Measurements from ENCODE around the gene TEP1.

- no peak for TF ChIP-seq MXI1 (IDR thresholded peaks at IDR 0.05; ENCODE audit: low read depth, low read length)
- TF ChIP-seq NRF1 (conservative IDR thresholded peaks at IDR 0.05; ENCODE audit: low read depth, low read length): no peak
- TF ChIP-seq FOS (IDR thresholded peaks at IDR 0.05; ENCODE audit: borderline replicate concordance, extremely low read depth, insufficient read length): no peak
- TF ChIP-seq, protein P1, sequence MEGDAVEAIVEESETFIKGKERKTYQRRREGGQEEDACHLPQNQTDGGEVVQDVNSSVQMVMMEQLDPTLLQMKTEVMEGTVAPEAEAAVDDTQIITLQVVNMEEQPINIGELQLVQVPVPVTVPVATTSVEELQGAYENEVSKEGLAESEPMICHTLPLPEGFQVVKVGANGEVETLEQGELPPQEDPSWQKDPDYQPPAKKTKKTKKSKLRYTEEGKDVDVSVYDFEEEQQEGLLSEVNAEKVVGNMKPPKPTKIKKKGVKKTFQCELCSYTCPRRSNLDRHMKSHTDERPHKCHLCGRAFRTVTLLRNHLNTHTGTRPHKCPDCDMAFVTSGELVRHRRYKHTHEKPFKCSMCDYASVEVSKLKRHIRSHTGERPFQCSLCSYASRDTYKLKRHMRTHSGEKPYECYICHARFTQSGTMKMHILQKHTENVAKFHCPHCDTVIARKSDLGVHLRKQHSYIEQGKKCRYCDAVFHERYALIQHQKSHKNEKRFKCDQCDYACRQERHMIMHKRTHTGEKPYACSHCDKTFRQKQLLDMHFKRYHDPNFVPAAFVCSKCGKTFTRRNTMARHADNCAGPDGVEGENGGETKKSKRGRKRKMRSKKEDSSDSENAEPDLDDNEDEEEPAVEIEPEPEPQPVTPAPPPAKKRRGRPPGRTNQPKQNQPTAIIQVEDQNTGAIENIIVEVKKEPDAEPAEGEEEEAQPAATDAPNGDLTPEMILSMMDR (IDR thresholded peaks at IDR 0.05 in 2 of 3, conservative IDR thresholded peaks at IDR 0.05 in 1 of 3; ENCODE audit: control insufficient read depth in 2 of 3, extremely low read depth in 1 of 3, insufficient read depth in 1 of 3, low read depth in 3 of 3, low read length in 3 of 3): peak; percentile 62 to 72 (median 68)
- TF ChIP-seq YY1 (IDR thresholded peaks at IDR 0.05; ENCODE audit: low read depth, low read length): no peak
- TF ChIP-seq WRNIP1 (IDR thresholded peaks at IDR 0.05; ENCODE audit: borderline replicate concordance, low read depth, low read length): no peak
- TF ChIP-seq SPI1 (IDR thresholded peaks at IDR 0.05; ENCODE audit: borderline replicate concordance, insufficient read depth, low read depth, low read length): no peak
- no peak for TF ChIP-seq SP1 (IDR thresholded peaks at IDR 0.05; ENCODE audit: low read depth, low read length)
Observed at GRCh38 chr14:20415782-20416206, 2.5 kb upstream of the TEP1 start.
